ENCODE results near the gene FBXO38.
A peak's percentile ranks its signal among the peaks of the same experiment; 100 is the strongest.

Gene FBXO38

DNA sequence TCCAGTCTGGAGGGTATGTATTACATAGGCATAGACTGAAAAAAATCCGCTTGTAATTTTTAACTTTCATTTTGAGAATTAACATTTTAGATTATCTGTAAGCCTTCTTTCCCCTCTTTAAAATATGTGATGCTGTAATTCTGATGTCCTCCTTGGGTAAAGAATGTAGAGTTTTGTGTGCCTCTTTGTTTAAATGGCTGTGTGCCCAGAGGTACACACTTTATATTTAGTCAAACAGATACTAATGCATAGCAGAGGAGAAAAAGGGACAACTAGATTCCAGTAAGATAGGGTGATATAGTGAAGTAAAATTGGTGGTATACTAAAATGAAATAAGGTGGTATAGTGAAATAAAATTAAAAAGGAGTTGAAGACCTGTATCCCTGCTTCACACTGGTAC lies 1.3 kb downstream of the FBXO38 start:
- no peak for DNase-seq (ENCODE audit: low read depth, low spot score)

DNA sequence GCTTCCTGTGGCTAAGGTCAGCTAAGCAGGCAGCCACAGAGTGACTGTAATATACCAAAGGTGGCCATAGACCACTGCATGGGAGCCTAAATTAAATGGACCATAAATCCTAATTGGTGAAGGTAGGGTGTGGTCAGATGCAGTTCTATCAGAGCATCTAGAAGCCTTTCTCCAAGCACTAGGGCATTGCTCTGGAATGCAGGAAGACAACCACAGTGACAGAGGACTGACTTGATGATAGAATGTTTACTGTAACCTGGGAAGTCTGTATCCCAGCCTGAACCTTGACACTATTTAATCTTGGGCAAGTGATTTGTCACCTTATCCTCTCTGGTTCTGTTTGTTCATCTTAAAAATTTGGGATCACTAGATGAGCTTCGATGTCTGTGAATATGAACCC lies 2.3 kb downstream of the FBXO38 start:
- DNase-seq (ENCODE audit: low read depth, low spot score), result no peak

- no peak for DNase-seq (ENCODE audit: low read depth, low spot score)
Measured at GRCh38 chr5:148387325-148387724, 3.6 kb downstream of the FBXO38 start.

DNA sequence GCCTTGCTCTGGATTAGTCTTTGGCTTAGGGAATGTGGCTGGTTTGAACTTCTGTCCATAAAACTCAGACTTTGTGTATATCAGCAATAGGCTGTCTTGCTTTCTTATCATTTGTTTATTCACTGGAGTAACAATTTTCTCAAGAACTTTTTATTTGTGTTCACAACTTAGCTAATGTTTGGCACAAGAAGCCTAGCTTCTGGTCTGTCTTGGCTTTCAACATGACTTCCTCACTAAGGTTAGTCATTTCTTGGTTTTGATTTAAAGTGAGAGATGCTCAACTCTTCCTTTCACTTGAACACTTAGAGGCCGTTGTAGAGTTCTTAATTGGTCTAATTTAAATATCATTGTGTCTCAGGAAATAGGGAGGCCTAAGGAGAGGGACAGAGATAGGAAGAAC lies 4.9 kb downstream of the FBXO38 start:
- no peak for DNase-seq (ENCODE audit: low read depth, low spot score)

DNA sequence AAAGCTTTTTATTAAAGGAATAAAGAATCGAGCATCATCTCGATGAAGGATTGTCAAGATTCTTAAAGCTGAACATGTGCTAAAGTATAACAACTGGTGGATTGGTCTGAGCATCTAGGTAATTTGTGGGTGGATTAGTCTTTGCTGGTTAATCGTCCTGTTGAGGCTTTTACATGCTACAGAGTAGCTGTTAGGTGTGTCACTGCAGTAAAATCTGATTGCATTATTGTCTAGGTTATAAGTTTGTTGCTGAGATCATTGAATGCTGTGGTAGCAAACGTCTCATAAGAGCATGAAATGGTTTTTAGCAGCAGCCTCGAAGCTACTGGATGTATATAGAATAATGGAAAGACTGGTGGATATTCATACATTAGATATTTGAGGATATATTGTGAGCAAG lies 7.2 kb downstream of the FBXO38 start:
- no peak for DNase-seq (ENCODE audit: low read depth, low spot score)

DNA sequence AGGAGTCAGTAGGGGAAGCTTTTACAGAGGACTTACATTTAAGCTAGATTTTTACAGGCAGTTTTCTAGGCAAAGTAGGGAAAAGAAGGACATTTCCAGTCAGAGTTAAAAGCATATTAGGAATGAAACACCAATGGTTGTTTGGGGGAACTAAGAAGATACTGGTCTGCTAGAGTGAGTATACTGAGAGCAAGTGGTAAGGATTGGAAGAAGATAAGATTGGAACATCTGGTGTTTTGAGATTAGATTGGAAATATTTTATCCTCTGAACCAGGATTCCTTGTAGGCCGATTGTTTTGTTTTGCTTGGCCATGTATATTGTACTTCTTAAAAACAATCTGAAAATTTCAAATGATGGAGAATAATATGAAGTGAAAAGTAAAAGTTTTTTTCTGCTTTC lies 7.7 kb downstream of the FBXO38 start:
- no peak for DNase-seq (ENCODE audit: low read depth, low spot score)

GRCh38 chr5:148393390-148393741 lies 9.6 kb downstream of the FBXO38 start:
- DNase-seq (ENCODE audit: low read depth, low spot score), result no peak

DNA sequence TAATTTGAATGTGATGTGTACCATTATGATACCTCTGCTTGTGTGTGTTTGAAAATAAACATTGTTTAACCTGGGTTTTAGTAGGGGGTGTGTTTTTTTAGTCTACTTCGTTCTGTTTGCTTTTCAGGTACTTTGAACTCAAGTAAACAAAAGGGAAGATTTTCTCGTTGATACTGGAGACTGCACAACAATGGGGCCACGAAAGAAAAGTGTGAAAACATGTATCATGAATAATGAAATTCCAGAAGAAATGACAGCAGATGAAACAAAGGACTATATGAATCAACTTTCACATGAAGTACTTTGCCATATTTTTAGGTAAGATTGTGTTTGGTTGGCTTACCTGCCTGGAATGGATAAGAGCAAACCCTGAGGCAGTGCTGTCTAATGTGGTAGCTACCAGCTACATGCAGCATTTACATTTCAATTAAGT lies 10.8 kb downstream of the FBXO38 start:
- no peak for DNase-seq (ENCODE audit: low read depth, low spot score)

GRCh38 chr5:148395031-148395430 lies 11.3 kb downstream of the FBXO38 start:
- DNase-seq (ENCODE audit: low read depth, low spot score), result no peak

DNA sequence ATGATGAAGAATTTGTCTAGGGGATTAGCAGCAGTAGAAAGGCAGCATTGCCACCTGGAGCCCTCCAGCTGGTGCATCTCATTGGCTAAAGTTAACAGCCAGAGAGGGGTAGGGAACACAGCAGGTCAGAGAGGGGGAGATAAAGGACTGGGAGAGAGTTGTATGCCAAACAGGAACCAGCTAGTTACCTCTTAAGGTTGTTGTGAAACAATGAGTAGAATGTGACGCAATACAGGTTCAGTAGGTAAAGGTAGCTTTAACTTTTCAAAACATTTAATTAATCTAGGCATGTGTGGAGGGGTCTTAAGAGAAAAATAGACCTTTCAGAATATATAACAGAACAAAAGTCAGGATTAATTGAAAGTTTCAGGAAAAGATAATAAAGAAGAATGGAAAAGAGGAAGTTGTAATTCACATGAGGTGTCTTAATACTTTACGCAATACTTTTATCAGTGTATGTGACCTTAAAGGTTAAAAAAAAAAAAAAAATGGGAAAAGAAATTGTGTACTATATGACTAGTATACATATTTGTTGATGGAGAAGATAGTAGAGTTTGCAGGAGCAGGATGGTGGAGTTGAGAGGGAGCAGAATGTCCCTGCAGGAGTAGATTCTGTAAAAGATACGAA lies 14.3 kb downstream of the FBXO38 start:
- peak; percentile 86 for DNase-seq (ENCODE audit: low read depth, low spot score)

GRCh38 chr5:148398698-148399121 lies 15.0 kb downstream of the FBXO38 start:
- no peak for DNase-seq (ENCODE audit: low read depth, low spot score)

GRCh38 chr5:148401604-148402003 lies 17.8 kb downstream of the FBXO38 start:
- DNase-seq (ENCODE audit: low read depth, low spot score), result no peak

DNA sequence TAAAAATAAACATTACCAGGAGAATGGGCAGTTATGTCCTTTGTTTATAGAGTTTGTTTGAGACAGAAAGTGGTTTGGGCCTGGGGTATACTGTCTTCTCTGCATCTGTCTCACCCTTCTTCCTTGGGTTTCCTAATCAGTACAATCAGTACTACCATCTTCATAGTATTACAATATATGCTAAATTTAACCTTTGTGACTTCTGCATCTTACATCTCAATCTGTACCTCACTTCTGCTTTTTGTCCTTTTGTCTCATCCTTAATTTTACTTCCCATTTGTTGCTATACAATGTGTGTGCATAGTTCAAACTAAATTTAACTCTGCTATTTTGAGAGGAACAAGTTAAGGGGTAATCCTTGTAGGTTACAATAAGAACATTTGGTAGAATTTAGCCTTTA lies 19.6 kb downstream of the FBXO38 start:
- no peak for DNase-seq (ENCODE audit: low read depth, low spot score)

DNA sequence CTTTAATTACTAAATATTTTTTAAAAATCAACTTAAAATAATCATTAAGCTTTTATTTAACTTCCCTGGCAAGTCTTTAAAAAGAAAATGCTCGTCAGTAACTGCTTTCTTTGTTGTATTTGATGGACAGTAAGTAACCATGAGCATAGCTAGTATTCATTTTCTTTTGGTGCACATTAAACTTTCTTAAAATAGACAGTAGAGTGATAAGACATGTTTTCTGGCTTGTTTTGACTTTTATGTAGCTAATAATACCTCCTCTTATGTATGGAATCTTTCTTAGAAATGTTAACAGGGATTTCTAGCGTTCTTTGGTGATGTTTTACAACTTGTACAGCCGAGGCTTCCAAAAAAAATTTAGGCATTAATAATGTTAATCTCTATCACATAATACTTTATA lies 22.6 kb downstream of the FBXO38 start:
- no peak for DNase-seq (ENCODE audit: low read depth, low spot score)

DNA sequence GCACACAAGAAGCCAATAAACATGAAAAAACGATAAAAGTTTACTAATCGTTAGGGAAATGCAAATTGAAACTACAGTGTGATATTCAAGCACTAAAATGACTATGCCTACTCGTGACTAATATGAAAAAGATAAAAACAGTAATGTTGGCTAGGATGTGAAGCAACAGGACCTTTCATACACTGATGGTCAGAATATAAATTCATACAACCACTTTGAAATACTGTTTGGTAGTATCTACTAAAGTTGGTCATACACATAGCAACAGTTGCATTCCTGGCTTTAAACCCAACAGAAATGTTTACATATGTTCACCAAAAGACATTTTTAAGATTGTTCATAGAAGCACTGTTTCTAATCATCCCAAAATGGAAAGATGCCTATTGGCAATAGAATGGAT lies 24.3 kb downstream of the FBXO38 start:
- DNase-seq (ENCODE audit: low read depth, low spot score), result no peak

DNA sequence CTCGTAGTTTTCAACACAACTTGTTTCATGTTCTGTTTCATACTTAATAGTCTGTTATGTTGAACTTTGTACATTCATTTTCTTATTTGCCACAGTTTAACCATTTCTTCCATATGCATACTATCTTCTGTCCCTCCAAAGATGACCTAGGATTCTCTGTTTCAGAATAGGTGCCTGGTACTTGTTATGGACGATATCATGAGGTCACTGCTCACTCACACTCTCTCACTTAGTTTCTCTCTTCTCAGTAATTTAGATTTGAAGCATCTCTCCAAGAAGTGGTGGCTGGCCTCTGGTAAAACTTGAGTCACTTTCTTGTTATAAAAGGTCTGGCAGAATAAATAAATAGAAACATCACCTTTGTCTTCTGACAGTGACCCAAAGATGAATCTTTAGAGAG lies 28.4 kb downstream of the FBXO38 start:
- no peak for DNase-seq (ENCODE audit: low read depth, low spot score)

- no peak for DNase-seq (ENCODE audit: low read depth, low spot score)
Measured at GRCh38 chr5:148414833-148415232, 31.1 kb downstream of the FBXO38 start.

DNA sequence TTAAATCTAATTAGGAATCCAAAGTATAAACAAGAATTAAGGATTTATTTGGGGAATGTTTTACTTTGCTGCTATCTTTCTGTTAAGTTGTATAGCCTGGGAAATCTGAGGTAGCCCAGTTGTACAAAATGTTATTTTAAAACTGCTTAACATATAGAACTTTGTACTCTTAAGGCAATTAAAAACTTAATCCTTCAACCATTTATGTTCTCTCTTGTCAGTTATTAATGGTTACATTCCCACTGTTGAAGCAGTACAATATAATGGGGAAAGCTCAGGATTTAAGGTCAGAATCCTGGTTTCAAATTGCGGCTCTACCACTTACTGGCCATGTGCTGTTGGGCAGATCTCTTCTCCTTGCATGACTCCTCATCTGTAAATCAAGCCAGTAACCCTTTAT lies 32.7 kb downstream of the FBXO38 start:
- no peak for DNase-seq (ENCODE audit: low read depth, low spot score)

DNA sequence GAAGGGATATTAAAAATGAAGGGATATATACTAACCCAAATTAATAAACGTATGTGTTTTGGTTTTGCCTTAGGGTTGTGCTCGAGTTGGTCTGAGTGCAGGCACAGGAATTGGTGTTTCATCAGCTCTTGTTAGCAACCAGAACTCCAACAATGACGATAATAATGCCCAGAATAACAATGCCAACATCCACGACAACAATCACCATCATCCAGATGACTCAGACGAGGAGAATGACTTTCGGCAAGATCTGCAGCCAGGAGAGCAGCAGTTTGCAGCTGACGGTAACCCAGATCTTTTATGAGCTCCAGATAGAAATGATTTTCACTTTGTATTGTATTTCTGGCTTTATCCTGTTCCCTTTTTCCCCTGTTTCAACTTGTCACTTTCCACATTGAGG lies 33.2 kb downstream of the FBXO38 start:
- no peak for DNase-seq (ENCODE audit: low read depth, low spot score)

DNA sequence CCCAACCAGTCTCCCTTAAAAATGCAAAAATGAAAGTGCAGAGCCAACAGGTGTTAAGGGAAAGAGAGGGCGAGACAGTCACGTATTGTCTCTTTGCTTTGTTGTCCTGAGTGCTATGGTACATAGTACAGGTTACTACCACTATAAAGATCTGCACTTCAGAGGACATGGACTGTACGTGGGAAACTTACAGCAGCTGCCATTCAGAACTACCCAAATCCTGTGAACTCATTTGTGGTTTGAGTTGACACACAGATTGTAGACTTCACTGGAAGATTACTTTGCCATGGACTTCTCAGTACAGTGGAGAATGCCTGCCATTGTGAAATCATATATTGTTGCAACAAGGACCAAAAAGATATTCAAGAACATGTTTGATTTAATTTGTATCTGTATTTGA lies 34.8 kb downstream of the FBXO38 start:
- no peak for DNase-seq (ENCODE audit: low read depth, low spot score)

DNA sequence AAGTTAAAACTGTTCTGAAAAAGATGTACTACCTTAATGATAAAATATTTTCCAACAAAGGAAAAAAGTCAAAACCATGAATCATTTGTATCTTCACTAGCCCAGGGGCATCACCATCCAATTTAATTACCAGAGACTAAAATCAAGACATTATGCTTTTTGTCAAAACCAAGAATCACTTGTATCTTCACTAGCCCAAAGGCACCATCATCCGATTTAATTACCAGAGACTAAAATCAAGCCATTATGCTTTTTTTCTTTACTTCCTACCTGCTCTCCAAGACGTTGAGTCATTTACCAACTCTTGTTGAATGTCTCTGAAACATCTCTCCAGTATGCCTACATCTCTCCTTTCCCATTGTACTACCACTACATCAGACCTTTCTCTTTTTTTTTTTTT lies 37.9 kb downstream of the FBXO38 start:
- no peak for DNase-seq (ENCODE audit: low read depth, low spot score)

DNA sequence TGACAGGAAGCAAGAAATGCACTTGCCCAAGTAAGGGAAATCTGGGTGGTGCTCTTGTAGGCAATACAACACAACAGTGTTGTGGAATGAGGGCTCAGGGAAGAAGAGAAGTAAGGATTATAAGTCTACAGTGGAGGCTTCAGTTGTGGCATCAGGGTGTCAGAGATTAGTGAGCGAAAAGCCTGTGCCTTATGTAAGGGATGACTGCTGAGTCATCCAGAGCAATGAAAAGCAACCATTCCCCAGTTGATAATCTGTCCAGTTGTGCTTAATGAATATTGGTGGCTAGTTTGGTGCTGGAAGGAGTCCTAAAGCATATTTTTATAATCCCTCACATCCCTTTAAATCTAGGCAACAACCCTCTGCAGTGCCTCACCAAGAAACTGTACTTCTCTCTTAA lies 42.0 kb downstream of the FBXO38 start:
- no peak for DNase-seq (ENCODE audit: low read depth, low spot score)

DNA sequence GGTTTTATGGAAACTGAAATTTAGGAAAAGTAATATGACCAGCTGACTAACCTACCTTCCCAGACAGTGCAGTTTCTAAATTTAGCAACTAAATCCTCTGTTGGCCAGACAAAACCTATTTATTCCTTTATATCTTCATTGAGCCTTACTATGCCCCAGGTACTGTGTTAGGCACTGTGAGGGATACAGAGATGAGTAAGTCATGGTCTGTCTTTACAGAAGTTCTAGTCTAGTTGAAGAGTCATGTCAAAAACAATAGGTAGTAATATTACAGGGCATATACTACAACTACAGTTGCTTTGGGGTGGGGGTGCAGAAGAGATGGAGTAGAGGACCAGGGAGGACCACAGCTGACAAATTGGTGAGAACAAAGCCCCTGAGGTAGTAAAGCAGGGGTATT lies 42.8 kb downstream of the FBXO38 start:
- DNase-seq (ENCODE audit: low read depth, low spot score), result no peak

GRCh38 chr5:148427370-148428042 lies 43.7 kb downstream of the FBXO38 start:
- DNase-seq (ENCODE audit: low read depth, low spot score), result no peak

Data from iPS DF 19.7 (cell line).